Measurements from ENCODE around the gene SPEN. TPM values are rescaled to one million over a fixed set of nuclear protein-coding genes. Genes with fewer than 3 reads are reported as not detected.

Gene SPEN
- total RNA-seq, 1 donor from 2014 or later, result 39.4 TPM

GRCh38 chr1:15937146-15937545, 89.6 kb downstream of the SPEN start:
- TF ChIP-seq CTCF (IDR thresholded peaks at IDR 0.05), result no peak
- H3K27ac Mint-ChIP-seq (ENCODE audit: unreplicated experiment), result peak overlapping the region; percentile 85

GRCh38 chr1:15937706-15938168, 90.2 kb downstream of the SPEN start:
- H3K4me3 Mint-ChIP-seq (ENCODE audit: unreplicated experiment), result no peak overlapping the region
- H3K27me3 Mint-ChIP-seq (ENCODE audit: low read depth), result no peaks in the 10 kb centered on the region
- peaks cover 37% of the 10 kb centered on the region for H3K36me3 Mint-ChIP-seq (ENCODE audit: low read depth)
- no peaks in the 10 kb centered on the region for H3K9me3 Mint-ChIP-seq (ENCODE audit: low read depth)
- peak; percentile 56 for TF ChIP-seq CTCF (IDR thresholded peaks at IDR 0.05)
- peak overlapping the region; percentile 85 for H3K27ac Mint-ChIP-seq (ENCODE audit: unreplicated experiment)
- peaks cover 27% of the 10 kb centered on the region for H3K4me1 Mint-ChIP-seq (ENCODE audit: low read depth)
- DNase-seq (ENCODE audit: low spot score), result no peak

More at GRCh38 chr1:15937146-15937545, 89.6 kb downstream of the SPEN start:
- no peaks in the 10 kb centered on the region for H3K27me3 Mint-ChIP-seq (ENCODE audit: low read depth)
- H3K9me3 Mint-ChIP-seq (ENCODE audit: low read depth), result no peaks in the 10 kb centered on the region
- peaks cover 42% of the 10 kb centered on the region for H3K36me3 Mint-ChIP-seq (ENCODE audit: low read depth)
- H3K4me1 Mint-ChIP-seq (ENCODE audit: low read depth), result peaks cover 27% of the 10 kb centered on the region
- no peak overlapping the region for H3K4me3 Mint-ChIP-seq (ENCODE audit: unreplicated experiment)
- DNase-seq (ENCODE audit: low spot score), result no peak

- Mint-ChIP-seq H3K4me3 (ENCODE audit: unreplicated experiment) (no peak overlapping the region), H3K27ac (ENCODE audit: unreplicated experiment) (peak overlapping the region; percentile 95), H3K36me3 (ENCODE audit: low read depth) (peaks cover 28% of the 10 kb centered on the region), H3K27me3 (ENCODE audit: low read depth) (no peaks in the 10 kb centered on the region), H3K9me3 (ENCODE audit: low read depth) (no peaks in the 10 kb centered on the region), H3K4me1 (ENCODE audit: low read depth) (peaks cover 27% of the 10 kb centered on the region)
- TF ChIP-seq CTCF (IDR thresholded peaks at IDR 0.05), result no peak
- DNase-seq (ENCODE audit: low spot score), result no peak
Observed at GRCh38 chr1:15938628-15939161, 91.2 kb downstream of the SPEN start.

- peaks cover 24% of the 10 kb centered on the region for H3K36me3 Mint-ChIP-seq (ENCODE audit: low read depth)
- H3K4me3 Mint-ChIP-seq (ENCODE audit: unreplicated experiment), result no peak overlapping the region
- DNase-seq (ENCODE audit: low spot score), result no peak
- H3K4me1 Mint-ChIP-seq (ENCODE audit: low read depth), result peaks cover 27% of the 10 kb centered on the region
- no peaks in the 10 kb centered on the region for H3K27me3 Mint-ChIP-seq (ENCODE audit: low read depth)
- no peak for TF ChIP-seq CTCF (IDR thresholded peaks at IDR 0.05)
- H3K9me3 Mint-ChIP-seq (ENCODE audit: low read depth), result no peaks in the 10 kb centered on the region
- peak overlapping the region; percentile 95 for H3K27ac Mint-ChIP-seq (ENCODE audit: unreplicated experiment)
Observed at GRCh38 chr1:15939181-15940109, 91.9 kb downstream of the SPEN start.

All from chondrocyte (in vitro differentiated cells).